Loucy (cell line): ENCODE results near the gene FAM219B.

ENCODE experiments used
- H2AFZ ChIP-seq: fragments of 200-600 bp; sonication (generic); 2 replicates; pipeline ENCODE4 v1.6.0; 2016; ENCODE audit warnings: antibody characterized with exemption, mild to moderate bottlenecking, low read length, moderate library complexity
- H3F3A ChIP-seq: fragments of 200-600 bp; 2 replicates; pipeline ENCODE4 v1.6.0; 2016; ENCODE audit warnings: antibody characterized with exemption, low read depth, mild to moderate bottlenecking
- H3K27me3 ChIP-seq: fragments of 200-600 bp; sonication (generic); 2 replicates; pipeline ENCODE4 v1.6.1; 2014; ENCODE audit warnings: low read length, mild to moderate bottlenecking; ENCODE audit not compliant: insufficient read depth, poor library complexity, severe bottlenecking
- H3K36me3 ChIP-seq: fragments of 200-600 bp; sonication (generic); 2 replicates; pipeline ENCODE4 v1.6.1; 2016; ENCODE audit warnings: low read length; ENCODE audit not compliant: insufficient read depth
- H3K4me1 ChIP-seq: fragments of 200-600 bp; sonication (generic); 2 replicates; pipeline ENCODE4 v1.5.1; 2014; ENCODE audit warnings: low read length, mild to moderate bottlenecking; ENCODE audit not compliant: insufficient read depth, poor library complexity, severe bottlenecking
- H3K4me2 ChIP-seq: fragments of 200-600 bp; sonication (generic); 2 replicates; pipeline ENCODE4 v1.6.0; 2014; ENCODE audit warnings: antibody characterized with exemption, low read length, low read depth, mild to moderate bottlenecking; ENCODE audit not compliant: poor library complexity, severe bottlenecking
- H3K4me3 ChIP-seq: fragments of 200-600 bp; sonication (generic); 2 replicates; pipeline ENCODE4 v1.5.1; 2014; ENCODE audit warnings: low read length, mild to moderate bottlenecking, mixed read lengths; ENCODE audit not compliant: poor library complexity, severe bottlenecking
- H3K79me2 ChIP-seq: fragments of 200-600 bp; sonication (generic); 2 replicates; pipeline ENCODE4 v1.6.1; 2014; ENCODE audit warnings: low read length; ENCODE audit not compliant: insufficient read depth
- H3K9ac ChIP-seq: fragments of 200-600 bp; sonication (generic); 2 replicates; pipeline ENCODE4 v1.6.0; 2014; ENCODE audit warnings: mild to moderate bottlenecking, low read depth, low read length, moderate library complexity; ENCODE audit not compliant: poor library complexity, severe bottlenecking
- H3K9me2 ChIP-seq: fragments of 200-600 bp; sonication (generic); replicated peaks from 2 replicates; pipeline ENCODE4 v1.6.1; 2016; ENCODE audit warnings: low read depth, low read length, mixed read lengths
- H3K9me3 ChIP-seq: fragments of 200-600 bp; sonication (generic); 2 replicates; pipeline ENCODE4 v1.6.1; 2014; ENCODE audit warnings: mild to moderate bottlenecking, antibody characterized with exemption, low read length, low read depth; ENCODE audit not compliant: insufficient read depth
- H4K20me1 ChIP-seq: fragments of 200-600 bp; sonication (generic); 2 replicates; pipeline ENCODE4 v1.6.0; 2014; ENCODE audit warnings: antibody characterized with exemption, low read length, mild to moderate bottlenecking; ENCODE audit not compliant: insufficient read depth, poor library complexity, severe bottlenecking
- CTCF ChIP-seq: fragments of 200-600 bp; sonication (generic); conservative IDR thresholded peaks from 2 replicates; pipeline ENCODE4 v1.5.1; 2014; ENCODE audit warnings: mild to moderate bottlenecking, antibody characterized with exemption, low read length
- EZH2phosphoT487 ChIP-seq: fragments of 200-600 bp; IDR thresholded peaks from 2 replicates; pipeline ENCODE4 v1.6.1; 2018; ENCODE audit warnings: antibody characterized with exemption, mild to moderate bottlenecking, moderate library complexity, borderline replicate concordance

FAM219B gene

GRCh38 chr15:74854453-74855022 lies 52.1 kb downstream of the FAM219B start:
- Histone ChIP-seq H4K20me1 (peaks cover 6% of the 10 kb centered on the region), H3F3A (no peaks in the 10 kb centered on the region), H3K4me1 (peaks cover 18% of the 10 kb centered on the region), H3K4me2 (no peak overlapping the region), H2AFZ (no peak overlapping the region), H3K27me3 (no peaks in the 10 kb centered on the region), H3K4me3 (no peak overlapping the region), H3K36me3 (peaks cover 48% of the 10 kb centered on the region; the same call in 1 of the 2 replicates), H3K79me2 (peaks cover 24% of the 10 kb centered on the region), H3K9me2 (no peaks in the 10 kb centered on the region), H3K9me3 (no peaks in the 10 kb centered on the region), H3K9ac (no peak overlapping the region)
- TF ChIP-seq CTCF: no peak
- no peak for TF ChIP-seq EZH2phosphoT487

- H2AFZ ChIP-seq: no peak overlapping the region
- peaks cover 3% of the 10 kb centered on the region for H3K4me1 ChIP-seq
- H3K4me3 ChIP-seq: no peak overlapping the region
- H3K36me3 ChIP-seq: peaks cover 67% of the 10 kb centered on the region; the same call in 1 of the 2 replicates
- TF ChIP-seq CTCF: no peak
- no peak for TF ChIP-seq EZH2phosphoT487
- no peaks in the 10 kb centered on the region for H3F3A ChIP-seq
- no peaks in the 10 kb centered on the region for H3K27me3 ChIP-seq
- H3K9me2 ChIP-seq: no peaks in the 10 kb centered on the region
- H3K4me2 ChIP-seq: no peak overlapping the region
- H4K20me1 ChIP-seq: peaks cover 4% of the 10 kb centered on the region
- no peaks in the 10 kb centered on the region for H3K9me3 ChIP-seq
- H3K9ac ChIP-seq: no peak overlapping the region
- peaks cover 6% of the 10 kb centered on the region; the same call in 1 of the 2 replicates for H3K79me2 ChIP-seq
Observed at GRCh38 chr15:74851960-74852359, 54.7 kb downstream of the FAM219B start.

- peaks cover 4% of the 10 kb centered on the region for H4K20me1 ChIP-seq
- H3K36me3 ChIP-seq: peaks cover 67% of the 10 kb centered on the region; the same call in 1 of the 2 replicates
- H3F3A ChIP-seq: no peaks in the 10 kb centered on the region
- TF ChIP-seq CTCF (no peak), EZH2phosphoT487 (no peak)
- H3K79me2 ChIP-seq: no peaks in the 10 kb centered on the region; the same call in 1 of the 2 replicates
- H3K4me1 ChIP-seq: peaks cover 4% of the 10 kb centered on the region
- no peak overlapping the region for H3K9ac ChIP-seq
- no peaks in the 10 kb centered on the region for H3K9me3 ChIP-seq
- no peaks in the 10 kb centered on the region for H3K27me3 ChIP-seq
- no peaks in the 10 kb centered on the region for H3K9me2 ChIP-seq
- H3K4me3 ChIP-seq: no peak overlapping the region
- H2AFZ ChIP-seq: no peak overlapping the region
- no peak overlapping the region for H3K4me2 ChIP-seq
Observed at GRCh38 chr15:74850393-74850792, 56.3 kb downstream of the FAM219B start.
